Frontal cortex (tissue), 4 donors: ENCODE measurements around the gene CARD19. TPM values are rescaled to one million over a fixed set of nuclear protein-coding genes. Genes with fewer than 3 reads are reported as not detected.

ENCODE experiments used
- DNase-seq, 2 donors: peaks; one replicate each; pipeline ENCODE4 v3.0.0; 2012; ENCODE audit warnings: low spot score in 2 of 2
- FAIRE-seq: peaks from 2 replicates; lab custom pipeline; 2012; peaks lifted over from hg19 to GRCh38; lab: Jason Lieb, UNC
- total RNA-seq: library from RNA; depleted of rRNA; stranded (reverse); fragments of >200 nt; gene quantifications from one replicate; pipeline ENCODE4 v1.2.3, GENCODE V29; 2014
- donor health status: control.
- donor health status: control.
- donor health status: control.

Gene CARD19, protein sequence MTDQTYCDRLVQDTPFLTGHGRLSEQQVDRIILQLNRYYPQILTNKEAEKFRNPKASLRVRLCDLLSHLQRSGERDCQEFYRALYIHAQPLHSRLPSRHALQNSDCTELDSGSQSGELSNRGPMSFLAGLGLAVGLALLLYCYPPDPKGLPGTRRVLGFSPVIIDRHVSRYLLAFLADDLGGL
- 14.3 TPM for total RNA-seq

DNA sequence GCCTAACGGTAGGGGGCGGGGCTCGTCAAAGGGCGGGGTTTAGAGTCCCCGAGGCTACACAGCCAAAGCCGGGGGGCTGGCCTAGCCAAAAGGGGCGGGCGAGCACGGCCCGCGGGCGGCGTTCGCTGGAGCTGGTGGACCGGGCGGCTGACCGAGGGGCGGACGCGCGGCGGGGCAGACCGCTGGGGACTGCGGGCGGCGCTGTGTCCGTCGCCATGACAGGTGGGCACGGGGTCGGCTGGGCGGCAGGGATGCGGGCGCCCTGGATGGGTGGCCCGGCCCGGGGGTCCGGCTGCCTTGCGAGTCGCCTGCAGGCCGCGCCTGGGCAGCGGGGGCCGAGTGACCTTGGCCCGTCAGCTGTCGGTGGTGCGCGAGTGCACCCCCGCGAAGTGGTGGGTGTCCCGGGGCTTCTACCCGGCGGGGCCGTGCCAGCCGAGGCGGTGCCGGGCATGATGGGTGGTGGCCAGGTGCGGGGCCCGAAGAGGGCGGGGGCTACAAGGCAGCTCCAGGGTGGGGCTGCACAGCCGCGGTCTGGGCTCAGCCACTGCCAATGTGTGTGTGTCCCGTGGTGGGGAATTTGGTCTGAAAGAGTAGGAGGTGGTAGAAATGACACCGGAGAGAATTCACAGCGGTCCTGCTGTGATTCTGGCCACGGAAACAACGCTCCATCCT, at the start of gene CARD19:
Gene CARD19, plus strand, starts transcription at position 87 of the 672 bp plus-strand sequence. Its CDS starts 129 bp downstream, at position 216.
- FAIRE-seq (no peak), DNase-seq (peak; percentile 53 to 54)

DNA sequence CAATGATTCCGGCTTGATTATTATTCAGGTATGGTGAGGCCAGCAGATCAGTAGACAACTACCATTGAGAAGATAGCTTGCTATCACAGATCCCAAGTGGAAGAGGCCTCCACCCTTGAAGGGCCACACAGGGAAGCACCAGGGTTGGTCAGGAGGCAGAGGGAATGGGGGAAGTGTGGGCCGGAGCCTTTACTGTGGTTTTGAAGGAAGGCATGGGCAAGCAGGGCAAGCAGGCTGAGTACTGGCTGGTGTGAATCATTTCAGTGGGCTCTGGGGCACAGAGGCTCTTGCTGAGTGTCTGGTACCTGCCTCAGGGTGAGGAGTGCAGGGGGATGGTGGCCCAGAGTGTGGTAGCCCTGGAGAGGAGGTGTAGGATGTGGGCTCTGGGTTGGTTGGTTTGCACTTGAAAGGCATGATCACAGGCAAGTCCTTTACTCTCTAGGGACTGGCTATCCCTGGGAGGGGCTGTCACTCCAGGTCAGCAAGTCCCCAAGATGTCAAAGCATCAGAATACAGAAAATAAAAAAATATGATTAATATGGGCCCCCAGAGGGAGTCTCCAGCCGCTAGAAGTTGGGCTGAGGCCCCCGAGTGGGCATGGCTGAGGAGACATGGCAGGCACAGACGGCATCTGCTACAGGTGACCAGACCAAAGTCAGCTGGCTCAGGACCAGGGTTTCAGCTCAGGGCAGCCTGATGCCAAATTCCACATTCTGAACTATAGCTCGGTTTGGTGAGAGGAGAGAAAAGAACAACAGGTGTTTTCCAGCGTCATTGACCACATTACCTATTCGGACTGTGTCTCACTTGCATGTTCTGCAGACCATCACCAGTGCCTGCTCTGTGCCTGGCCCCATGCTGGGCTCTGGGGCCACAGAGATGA, 47.2 kb upstream of the CARD19 start:
- FAIRE-seq, result no peak
- DNase-seq, result no peak

DNA sequence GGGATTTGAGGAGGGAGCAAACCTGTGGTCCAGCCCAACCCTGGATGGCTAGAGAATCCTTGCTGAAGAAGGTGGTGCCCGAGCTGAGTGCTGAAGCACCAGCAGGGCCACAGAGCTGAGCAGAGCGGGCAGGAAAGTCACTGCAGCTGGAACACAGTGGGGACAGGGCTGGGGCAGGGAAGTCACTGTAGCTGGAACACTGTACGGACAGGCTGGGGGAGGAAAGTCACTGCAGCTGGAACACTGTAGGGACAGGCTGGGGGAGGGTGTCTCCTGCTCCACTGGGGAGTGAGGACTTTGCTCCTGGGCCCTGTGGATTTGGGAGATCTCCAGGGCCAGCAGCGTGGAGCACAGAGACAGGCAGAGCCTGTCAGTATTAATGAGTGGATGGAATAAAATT, 46.5 kb upstream of the CARD19 start:
- DNase-seq (no peak), FAIRE-seq (no peak)

DNA sequence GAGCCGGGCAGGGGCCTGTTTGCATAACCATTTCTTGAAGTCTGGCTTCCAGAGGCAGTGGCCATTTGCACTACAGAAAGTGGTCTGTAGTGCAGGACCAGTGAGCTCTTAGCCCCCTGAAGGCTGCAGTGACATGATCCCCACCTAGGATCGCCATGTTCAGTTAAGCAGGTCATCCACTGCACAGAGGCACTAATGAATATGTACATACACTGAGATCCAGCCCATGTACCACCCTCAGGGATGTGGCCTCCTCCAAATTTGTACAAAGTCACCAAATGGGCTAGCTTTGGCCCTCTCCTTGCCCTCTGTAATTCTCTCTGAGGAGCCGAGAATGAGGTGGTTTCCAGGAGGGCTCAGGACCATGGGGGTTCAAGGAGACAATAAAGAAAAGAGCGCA, 45.8 kb upstream of the CARD19 start:
- DNase-seq, result no peak
- FAIRE-seq, result no peak

DNA sequence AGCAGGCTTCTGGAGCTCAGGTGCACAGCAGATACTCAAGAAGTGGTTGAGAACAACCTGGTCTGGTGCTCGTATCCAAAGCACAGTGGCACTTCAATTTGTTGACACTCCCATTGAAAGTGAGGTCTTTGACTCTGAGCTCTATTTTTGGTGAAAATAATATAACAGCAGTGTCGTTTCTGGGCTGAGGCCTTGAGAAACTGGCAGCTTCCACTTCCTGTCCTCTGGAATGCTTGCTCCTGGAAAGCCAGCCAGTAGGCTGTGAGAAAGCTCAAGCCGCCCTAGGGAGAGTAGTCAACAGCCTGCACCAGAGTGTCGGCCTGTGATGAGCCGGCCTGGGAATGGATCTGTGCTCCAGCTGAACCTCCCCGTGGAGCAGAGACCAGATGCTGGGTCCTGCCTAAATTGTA, 44.3 kb upstream of the CARD19 start:
- FAIRE-seq (no peak), DNase-seq (no peak)

DNA sequence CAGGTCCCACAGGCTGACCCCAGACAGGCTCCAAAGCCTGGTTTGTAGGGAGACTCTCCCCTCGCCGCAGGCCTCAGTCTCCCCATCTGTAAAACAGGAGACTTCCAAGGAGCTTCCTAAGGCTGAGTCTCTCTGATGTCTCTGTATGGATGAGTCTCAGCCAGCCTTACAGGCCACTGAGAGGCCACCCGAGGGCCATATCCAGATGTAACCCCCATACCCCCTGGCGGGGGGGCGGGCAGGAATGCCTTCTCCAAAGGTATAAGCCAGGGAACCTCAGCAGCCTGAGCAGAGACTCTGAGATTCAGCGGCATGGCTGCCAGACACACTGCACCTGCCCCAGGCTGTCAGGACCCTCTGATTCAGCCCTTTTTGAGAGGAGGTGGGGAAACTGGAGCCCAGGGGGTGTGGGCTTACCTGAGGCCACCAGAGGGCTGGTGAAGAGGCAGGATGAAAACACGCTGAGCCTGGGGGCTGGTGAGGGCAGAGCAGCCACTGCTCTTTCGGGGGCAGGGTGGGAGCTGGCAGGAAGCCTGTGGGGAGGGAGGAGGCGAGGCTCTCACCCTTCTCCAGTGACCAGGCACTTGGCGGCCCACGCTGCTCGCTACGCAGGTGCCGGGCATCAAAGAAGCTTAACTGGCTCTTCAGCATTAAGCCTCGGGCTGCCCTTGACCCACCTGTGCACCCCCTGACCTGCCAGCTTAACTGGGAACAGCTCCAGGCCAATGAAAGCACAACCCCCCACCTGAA, 43.1 kb upstream of the CARD19 start:
- DNase-seq (no peak), FAIRE-seq (no peak)

DNA sequence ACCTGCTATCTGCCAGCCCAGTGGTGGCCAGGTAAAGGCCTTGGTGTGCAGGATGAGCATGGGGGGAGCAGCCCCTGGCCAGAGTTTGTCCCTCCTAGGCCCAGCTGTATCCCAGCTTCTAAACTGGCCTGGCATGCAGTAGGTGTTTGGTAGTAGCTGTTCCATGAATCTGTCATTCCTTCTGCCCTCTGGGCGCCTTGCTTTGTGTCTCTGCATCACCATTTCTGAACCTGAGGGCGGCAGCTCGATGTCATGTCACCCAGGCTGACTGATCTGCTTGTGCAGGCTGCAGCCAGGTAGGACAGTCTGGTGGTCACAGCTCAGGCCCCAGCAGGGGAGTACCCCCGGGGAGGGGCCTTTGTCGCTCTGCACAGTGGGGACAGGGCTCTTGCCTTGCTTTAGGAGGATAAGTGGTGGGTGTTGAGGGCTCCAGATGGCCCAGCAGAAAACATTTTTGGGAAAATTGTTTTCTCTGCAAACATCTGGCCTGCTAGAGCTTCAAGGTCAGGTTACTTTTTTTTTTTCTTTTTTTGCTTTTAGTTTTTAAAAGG, 42.2 kb upstream of the CARD19 start:
- FAIRE-seq, result no peak
- no peak for DNase-seq

DNA sequence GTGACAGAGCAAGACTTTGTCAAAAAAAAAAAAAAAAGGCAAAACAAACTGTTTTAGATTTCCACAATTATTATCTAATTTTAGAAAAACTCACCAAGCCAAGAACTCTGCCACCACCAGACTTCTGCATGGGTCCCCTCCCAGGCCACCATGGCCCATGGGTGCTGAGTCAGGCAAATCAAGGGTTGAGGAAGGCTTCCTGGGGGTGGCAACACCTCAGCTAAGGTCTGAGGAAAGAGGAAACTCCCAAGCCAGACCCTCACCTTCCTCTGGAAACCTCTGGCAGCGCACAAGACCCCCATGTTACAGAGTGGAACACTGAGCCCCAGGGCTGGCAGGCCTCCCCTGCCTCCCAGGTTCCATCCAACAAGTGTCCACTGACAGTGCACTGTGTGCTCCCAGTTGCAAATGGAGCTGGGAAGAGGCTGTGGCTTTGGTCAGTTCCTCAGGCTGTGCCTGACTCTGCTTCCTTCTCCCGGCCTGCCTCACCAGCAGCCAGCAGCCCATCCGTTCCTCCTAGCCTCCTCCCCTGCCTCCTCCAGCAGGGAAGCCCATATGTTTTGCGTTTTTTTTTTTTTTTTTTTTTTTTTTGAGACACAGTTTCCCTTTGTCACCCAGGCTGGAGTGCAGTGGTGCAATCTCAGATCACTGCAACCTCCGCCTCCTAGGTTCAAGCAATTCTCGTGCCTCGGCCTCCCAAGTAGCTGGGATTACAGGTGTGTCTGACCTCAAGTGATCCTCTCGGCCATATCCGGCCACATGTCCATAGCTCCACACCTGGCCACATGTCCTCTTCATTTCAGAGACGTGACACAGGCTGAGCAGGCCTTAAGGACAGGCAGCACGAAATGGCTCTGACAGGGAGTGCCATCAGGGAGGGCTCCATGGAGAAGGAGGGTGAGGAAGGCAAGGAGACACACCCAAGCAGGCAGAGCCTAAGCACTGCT, 41.0 kb upstream of the CARD19 start:
- no peak for FAIRE-seq
- no peak for DNase-seq

DNA sequence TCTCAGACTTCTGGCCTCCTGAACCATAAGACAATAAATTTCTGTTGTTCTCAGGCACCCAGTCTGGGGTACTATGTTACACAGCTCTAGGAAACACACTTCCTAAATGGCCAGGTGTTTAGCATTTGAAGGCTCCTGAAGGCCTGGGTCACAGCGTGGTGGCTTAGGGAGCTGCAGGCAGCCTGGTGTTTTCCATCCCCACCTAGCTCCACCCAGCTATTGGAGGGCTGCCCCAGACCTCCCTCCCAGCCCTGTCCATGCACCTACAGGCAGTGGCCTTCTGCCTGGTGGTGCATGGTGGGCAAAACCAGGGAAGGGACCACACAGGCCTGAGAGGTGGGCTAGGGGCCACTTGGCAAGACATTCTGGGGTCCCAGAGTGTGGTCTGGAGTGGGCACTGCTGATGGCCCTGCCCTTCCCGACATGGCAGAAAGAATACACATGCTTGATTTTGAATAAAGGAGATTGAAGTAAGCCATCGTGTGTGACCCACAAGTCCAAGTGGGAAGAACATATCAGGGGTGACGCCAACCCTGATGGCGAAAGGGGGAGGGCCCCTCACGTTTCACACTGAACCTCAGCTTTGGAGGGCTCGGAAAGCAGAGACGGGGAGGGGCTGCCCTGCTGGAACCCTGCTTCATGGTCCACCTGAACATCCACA, 38.8 kb upstream of the CARD19 start:
- no peak for FAIRE-seq
- no peak for DNase-seq

DNA sequence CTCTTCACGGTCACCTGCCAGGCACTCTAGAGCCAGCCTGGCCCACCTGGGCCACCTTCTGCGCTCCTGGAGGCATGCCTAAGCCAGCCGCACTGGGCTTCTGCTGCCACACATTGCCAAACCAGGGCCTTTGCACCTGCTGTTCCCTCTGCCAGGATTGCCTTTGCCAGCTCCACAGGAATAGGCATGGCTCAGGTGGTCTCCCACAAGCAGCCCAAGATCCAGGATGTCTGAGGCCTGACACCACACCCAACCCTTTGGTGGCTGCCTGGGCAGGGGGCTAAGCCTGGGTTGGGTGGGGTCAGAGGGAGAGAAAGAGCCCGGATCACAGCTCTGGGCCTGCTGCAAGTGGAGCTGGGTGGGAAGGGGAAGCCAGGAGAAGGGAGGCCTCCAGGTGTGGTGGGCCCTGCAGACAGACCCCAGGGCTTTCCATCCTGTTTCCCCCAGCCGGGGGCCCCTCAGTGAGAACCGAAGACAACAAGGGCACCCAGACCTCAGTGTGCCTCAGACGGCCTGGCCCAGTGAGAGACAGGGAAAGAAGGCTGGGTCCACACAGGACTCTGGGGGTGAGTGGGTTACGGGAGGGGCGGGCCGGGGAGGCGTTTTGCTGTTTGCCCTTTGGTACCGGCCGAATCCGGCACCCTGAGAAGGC, 38.2 kb upstream of the CARD19 start:
- DNase-seq (no peak), FAIRE-seq (no peak)

DNA sequence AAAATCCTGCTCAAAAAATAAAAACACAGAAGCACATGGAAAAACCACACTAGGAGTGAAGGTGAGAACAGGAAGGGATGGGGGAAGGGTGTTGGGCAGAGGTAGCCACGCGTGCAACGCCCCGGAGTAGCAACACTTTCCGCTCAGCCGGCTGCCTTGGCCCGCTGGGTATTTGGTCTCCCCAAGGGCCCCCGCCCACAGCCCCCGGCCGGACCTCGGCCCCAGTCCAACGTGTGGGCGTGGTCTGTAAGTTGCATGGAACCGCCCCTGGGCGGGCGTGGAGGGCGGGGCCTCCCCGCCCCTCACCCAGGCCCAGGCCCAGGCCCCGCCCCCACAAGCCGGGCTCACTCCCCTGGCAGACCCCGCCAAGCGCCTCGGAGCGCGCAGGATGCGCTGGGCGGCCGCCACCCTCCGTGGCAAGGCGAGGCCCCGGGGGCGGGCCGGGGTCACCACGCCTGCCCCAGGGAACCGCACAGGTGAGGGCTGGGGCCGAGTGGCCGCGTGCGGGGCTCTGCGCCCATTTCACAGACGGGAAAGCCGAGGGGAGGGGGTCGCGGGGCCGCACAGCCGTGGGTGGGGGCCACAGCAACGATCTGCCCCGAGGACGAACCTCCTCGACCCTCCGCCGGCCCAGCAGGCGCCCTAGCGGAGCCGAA, 37.5 kb upstream of the CARD19 start, which contains the start of gene SUSD3:
Gene SUSD3, plus strand, starts transcription at position 347 of the 656 bp plus-strand sequence. Its CDS starts 42 bp downstream, at position 389.
- FAIRE-seq, result no peak
- DNase-seq, result peak; percentile 51 to 68

DNA sequence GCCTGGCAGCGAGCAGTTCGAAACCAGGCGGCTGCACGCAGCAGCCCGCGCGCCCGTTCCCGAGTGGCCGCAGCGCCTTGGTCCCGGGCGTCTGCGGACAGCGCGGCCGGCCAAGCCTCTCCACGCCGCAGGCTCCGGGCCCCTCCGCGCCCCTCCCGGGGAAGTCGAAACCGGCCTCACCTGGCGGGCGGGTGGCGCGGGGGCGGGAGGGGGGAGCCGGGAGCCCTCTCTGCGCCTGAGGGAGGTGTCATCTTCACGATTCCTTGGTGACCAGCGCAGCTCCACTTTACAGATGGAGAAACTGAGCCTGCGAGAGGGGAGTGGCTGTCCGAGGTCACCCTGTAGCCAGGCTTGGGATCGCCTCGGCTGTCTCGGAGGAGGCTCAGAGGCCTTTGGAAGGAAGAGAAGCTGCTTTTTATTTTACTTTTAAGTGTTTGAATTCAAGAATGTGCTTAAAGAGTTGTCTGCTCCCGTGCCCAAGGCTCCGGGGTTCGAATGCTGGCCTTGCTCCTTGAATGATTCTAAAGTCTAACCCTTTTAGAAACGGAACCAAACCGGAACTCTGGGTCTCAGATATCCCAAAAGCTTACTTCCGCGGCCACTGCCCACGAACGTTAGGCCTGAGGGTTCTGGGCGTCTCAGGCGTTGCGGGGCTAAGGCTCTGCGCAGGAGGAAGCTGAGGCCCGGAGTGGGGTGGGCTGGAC, 36.9 kb upstream of the CARD19 start:
- FAIRE-seq (no peak), DNase-seq (no peak)

DNA sequence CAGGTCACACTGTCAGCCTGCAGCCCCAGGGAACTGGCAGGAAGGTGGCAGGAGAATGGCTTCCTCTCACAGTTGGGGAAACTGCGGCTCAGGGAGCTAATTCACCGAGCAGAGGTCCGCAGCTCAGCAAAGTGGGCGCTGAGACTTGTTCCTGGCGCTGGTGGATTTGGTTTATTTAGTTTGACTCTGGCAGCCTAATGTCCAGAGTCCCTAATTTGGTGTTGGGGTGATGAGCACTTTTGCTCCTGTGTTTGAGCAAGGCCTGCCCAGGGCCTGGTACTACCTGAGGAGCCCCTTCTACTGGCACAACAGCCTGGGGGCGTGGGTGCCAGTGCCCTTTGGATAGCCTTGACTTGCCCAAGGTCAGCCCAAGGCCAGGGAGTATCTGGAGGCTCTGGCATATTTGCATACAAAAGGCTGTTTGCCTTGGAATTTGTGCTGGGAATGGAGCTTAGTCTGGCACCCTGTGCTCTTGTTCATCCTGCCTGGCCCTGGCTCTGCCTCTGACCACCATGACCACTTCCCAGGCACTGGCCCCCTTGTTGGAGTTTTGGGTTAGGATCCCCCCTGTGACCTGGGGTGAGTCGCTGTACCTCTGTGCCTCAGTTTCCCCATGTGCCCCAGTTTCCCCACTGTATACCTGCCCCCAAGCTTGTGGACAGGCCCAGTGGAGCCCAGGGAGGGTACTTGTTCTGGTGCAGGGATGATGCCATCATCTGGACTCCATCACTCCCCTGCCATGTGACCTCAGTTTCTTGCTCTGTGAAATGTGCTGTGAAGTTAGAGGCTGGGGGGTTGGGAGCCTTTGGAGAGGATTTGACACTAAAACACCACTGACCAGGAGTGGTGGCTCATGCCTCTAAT, 36.1 kb upstream of the CARD19 start:
- DNase-seq (no peak), FAIRE-seq (no peak)

DNA sequence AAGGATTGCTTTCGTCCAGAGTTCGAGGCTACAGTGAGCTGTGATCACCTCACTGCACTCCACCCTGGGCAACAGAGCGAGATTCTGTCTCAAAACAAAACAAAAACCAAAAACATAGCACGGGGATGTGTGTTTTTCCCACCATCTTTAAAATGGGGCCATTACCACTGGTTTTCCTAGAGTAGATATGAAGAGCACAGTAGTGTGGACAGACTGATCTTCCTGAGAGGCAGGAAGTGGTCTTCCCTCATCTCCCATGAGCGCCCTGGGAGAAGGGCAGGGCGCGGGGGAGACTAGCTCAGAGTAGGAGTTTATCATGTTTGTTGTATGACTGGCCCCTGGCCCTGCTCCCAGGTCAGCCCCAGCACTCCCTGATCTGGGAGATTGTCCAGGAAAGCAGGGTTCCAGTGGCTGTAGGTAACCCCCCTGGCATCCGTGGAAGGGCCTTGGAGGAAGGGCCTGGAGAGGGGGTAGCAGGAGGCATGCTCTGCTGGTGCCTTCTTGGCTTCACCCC, 35.2 kb upstream of the CARD19 start:
- FAIRE-seq (no peak), DNase-seq (no peak)

DNA sequence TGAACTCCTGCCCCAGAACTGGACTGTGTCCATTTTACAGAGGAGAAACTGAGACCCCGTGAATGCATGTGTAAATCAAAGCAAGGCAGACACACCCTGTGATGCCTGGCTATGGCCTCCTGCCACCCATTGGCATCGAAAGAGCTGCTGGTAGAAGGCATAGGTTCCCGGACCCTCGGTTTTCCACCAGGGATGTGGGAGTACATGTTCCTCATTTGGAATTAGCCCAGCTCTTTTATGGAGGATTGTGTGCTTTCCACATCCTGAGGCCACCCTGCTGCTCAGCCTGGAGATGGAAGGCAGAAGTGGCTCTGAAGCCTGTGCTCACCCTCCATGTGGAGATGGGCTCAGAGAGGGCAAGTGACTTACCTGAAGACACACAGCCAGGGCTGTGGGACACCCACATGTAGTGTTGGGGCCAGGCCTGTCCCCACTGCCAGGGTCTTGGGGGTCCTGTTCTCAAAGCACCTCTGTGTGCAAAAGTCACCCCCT, 34.7 kb upstream of the CARD19 start:
- no peak for DNase-seq
- no peak for FAIRE-seq
